ENCODE measurements around the gene LY6G6F.

Gene LY6G6F

DNA sequence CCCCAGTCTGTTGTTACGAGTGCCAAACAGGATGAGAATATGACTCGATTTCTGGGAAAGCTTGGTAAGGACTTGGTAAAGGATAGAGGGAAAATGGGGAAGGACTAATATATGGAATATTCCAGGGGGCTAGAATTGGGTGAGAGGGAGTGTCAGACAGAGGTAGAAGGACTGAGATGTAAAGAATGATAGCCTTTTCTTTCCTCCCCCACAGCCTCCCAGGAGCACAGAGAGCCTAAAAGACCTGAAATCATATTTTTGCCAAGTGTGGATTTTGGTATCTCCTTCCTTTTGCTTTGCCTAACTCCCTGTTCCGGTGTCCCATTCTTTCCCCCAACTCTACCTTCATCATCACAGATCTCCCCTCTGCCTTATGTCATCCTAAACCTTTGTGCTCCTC, 36.2 kb downstream of the LY6G6F start:
- DNase-seq: no peak

GRCh38 chr6:31744422-31744821, 37.8 kb downstream of the LY6G6F start:
- no peak for DNase-seq

DNA sequence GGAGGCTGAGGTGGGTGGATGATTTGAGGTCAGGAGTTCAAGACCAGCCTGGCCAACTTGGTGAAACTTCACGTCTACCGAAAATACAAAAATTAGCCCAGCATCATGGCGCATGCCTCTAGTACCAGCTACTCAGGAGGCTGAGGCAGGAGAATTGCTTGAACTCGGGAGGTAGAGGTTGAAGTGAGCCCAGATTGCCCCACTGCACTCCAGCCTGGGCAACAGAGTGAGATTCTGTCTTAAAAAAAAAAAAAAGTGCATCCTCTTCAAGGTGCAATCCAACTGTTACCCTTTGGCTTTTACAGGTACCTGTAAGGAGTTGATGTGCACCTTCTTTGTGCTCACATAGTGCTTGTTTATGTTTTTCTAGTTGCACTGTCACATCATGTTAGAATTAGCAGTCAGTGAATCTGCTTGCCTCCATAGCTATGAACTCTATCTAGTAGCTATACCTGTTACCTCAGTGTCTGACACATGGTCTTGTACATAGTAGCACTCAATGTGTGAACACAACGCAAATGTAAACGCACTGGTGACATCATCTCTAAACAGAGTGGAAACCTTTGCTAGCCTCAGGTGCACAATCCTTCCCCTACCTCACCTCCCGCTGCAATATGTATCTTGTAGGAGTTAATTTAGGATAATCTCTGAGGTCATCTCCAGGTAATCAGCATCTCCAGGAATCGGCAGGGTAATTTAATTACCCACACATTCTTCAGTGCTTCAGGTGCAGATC, 42.8 kb downstream of the LY6G6F start:
- DNase-seq: no peak

- no peak for DNase-seq
These were observed 43.9 kb downstream of the LY6G6F start for GRCh38 chr6:31750411-31751022.

DNA sequence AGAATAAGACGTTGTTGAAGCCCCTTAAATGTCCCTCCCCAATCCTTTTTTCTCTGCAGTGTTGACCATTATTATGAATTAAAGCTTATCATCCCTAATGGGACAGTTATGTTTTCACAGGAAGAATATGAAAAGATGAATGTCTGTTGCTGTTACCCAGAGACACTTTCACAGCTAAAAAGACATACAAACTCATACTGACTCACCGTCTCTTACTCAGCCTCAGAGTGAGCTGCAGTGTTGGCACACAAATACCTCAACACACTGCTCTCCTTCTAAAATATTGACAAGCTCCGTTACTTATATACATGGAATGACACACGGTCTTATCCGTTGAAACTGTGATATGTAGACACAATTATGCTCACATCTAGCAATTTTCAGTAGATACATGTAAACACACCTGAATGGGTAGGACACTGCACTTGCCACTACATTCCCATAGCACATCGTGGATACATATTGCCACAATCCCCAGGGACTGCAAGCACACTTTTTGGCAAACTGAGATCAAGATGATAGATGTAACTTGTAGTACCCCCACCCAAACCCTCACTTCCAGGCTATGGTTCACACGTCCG, 46.2 kb downstream of the LY6G6F start:
- no peak for DNase-seq

DNA sequence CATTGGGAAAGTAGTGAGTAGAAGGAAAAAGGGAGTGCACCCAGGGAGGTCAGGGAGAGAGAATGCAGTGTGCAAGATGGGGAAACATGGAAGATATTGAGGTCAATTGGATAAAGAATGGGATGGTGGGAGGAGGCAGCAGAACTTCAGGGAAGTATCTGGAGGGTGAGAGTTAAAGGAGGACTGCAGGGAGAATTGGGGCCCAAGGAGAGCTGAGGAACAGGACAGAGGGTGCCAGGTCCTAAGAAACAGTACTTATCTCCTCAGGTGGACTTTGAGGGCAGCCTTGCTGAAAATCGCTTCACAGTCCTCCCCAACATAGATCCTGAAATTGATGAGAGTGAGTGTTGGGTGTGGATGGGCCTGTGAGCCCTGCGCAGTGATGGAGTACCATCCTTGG, 51.6 kb downstream of the LY6G6F start:
- DNase-seq: no peak
